ENCODE results near the gene MAP1S. TPM values are rescaled to one million over a fixed set of nuclear protein-coding genes. Genes with fewer than 3 reads are reported as not detected.
A peak's percentile ranks its signal among the peaks of the same experiment; 100 is the strongest.

MAP1S gene, protein sequence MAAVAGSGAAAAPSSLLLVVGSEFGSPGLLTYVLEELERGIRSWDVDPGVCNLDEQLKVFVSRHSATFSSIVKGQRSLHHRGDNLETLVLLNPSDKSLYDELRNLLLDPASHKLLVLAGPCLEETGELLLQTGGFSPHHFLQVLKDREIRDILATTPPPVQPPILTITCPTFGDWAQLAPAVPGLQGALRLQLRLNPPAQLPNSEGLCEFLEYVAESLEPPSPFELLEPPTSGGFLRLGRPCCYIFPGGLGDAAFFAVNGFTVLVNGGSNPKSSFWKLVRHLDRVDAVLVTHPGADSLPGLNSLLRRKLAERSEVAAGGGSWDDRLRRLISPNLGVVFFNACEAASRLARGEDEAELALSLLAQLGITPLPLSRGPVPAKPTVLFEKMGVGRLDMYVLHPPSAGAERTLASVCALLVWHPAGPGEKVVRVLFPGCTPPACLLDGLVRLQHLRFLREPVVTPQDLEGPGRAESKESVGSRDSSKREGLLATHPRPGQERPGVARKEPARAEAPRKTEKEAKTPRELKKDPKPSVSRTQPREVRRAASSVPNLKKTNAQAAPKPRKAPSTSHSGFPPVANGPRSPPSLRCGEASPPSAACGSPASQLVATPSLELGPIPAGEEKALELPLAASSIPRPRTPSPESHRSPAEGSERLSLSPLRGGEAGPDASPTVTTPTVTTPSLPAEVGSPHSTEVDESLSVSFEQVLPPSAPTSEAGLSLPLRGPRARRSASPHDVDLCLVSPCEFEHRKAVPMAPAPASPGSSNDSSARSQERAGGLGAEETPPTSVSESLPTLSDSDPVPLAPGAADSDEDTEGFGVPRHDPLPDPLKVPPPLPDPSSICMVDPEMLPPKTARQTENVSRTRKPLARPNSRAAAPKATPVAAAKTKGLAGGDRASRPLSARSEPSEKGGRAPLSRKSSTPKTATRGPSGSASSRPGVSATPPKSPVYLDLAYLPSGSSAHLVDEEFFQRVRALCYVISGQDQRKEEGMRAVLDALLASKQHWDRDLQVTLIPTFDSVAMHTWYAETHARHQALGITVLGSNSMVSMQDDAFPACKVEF
- polyA plus RNA-seq (2012; ENCODE audit: insufficient read depth, insufficient read length) = 47.2 TPM

DNA sequence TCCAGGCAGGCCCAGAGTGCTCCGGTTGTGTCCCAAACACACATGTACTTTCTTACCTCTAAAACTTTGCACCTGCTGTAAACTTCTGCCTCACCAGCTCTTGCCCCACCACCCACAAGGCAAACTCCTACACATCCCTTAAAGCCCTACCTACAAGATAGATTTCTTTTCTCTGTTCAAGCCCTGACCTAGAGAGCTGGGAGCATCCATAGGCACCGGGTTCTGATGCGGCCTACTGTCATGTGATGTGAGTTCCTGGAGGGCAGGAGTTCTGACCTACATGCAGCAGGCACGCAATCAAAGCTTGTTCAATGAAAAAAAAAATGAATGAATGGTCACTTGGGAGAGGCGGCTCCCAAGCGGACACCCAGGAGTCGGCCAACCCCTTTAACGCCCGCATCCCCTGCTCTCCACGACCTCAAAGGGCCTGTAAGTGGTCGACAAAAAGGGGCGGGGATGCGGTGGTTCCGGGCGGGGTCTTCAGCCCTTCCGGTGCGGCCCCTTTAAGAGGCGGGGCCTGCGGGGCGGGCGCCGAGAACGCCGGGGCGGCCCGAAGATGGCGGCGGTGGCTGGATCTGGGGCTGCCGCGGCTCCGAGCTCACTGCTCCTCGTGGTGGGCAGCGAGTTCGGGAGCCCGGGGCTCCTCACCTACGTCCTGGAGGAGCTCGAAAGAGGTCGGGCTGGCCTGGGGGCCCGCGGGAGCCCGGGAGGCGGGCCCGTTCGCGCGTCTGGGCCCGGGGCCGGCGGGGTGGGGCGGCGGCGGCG is at the start of gene MAP1S:
Gene MAP1S, plus strand, starts transcription at position 534 of the 765 bp plus-strand sequence. Its CDS starts 23 bp downstream, at position 557.
- DNase-seq (ENCODE audit: low read depth, low spot score) = peak; percentile 49
- H3K4me3 ChIP-seq (ENCODE audit: low read length) = peak within 1 kb of the TSS; percentile 79

- DNase-seq (ENCODE audit: low read depth, low spot score) = peak; percentile 44
- H3K4me3 ChIP-seq (ENCODE audit: low read length) = no peak overlapping the region
These were observed 47.4 kb upstream of the MAP1S start for GRCh38 chr19:17671906-17672305.

GRCh38 chr19:17673937-17674799 is 45.1 kb upstream of the MAP1S start:
- no peak for DNase-seq (ENCODE audit: low read depth, low spot score)
- H3K4me3 ChIP-seq (ENCODE audit: low read length) = no peak overlapping the region

- no peak overlapping the region for H3K4me3 ChIP-seq (ENCODE audit: low read length)
- no peak for DNase-seq (ENCODE audit: low read depth, low spot score)
These were observed 43.0 kb upstream of the MAP1S start for GRCh38 chr19:17676295-17676694.

DNA sequence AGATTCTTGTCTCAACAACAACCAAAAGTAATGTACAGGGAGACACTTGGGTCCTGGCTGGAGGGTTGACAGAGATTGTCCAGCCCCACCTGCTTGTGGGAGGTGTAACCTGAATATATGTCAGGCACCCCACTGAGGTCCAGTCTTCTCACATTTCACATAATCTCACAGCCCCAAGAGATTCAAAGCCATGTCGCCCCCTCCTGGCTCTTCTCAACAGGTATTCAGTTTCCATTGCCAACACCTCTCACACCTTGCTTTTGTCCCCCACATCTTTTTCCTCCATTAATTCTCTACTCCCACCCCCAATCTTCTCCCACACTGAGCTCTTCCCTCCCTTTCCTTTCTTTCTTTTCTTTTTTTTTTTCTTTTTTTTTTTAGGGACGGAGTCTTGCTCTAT is 42.3 kb upstream of the MAP1S start:
- no peak for DNase-seq (ENCODE audit: low read depth, low spot score)
- H3K4me3 ChIP-seq (ENCODE audit: low read length) = no peak overlapping the region

- DNase-seq (ENCODE audit: low read depth, low spot score) = no peak
- no peak overlapping the region for H3K4me3 ChIP-seq (ENCODE audit: low read length)
These were observed 40.4 kb upstream of the MAP1S start for GRCh38 chr19:17678836-17679235.

DNA sequence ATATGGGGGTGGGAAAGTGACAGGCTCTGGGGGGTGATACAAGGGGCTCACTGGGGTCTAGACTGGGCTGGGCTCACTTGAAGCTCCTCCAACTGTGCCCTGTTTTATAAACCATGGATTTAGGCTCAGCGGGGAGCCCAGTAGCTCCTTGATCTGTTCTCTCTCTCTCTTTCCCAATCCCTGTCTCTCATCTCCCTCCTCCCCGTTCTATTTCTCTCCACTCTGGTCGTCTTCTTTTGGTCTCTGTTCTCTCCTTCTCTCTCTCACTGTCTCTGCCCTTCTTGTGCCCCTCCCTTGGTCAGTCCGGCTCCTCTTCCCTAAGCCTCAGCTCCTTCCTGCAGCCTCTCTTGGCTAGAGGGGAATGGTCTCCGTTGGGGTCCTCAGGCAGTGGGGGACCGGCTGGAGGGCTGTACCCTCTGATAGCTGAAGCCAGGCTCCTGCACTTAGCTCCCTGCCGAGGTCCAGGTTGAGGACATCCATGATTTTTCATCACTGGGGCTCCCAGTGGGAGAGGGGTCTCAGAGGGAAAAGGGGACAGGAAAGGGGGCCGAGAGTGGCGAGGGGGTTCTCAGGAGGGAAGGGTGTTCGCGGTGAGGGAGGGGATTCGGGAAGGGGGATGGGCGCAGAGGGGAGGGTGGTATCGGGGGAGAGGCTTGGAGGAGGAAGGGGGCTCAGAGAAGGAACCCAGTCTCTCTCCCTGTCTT is 39.6 kb upstream of the MAP1S start:
- no peak overlapping the region for H3K4me3 ChIP-seq (ENCODE audit: low read length)
- DNase-seq (ENCODE audit: low read depth, low spot score) = no peak

- DNase-seq (ENCODE audit: low read depth, low spot score) = no peak
- no peak overlapping the region for H3K4me3 ChIP-seq (ENCODE audit: low read length)
These were observed 39.0 kb upstream of the MAP1S start for GRCh38 chr19:17680230-17680722.

- peak; percentile 48 for DNase-seq (ENCODE audit: low read depth, low spot score)
- H3K4me3 ChIP-seq (ENCODE audit: low read length) = no peak overlapping the region
These were observed 37.7 kb upstream of the MAP1S start for GRCh38 chr19:17681505-17682125.

GRCh38 chr19:17682273-17682672 is 37.0 kb upstream of the MAP1S start:
- no peak for DNase-seq (ENCODE audit: low read depth, low spot score)
- H3K4me3 ChIP-seq (ENCODE audit: low read length) = no peak overlapping the region

DNA sequence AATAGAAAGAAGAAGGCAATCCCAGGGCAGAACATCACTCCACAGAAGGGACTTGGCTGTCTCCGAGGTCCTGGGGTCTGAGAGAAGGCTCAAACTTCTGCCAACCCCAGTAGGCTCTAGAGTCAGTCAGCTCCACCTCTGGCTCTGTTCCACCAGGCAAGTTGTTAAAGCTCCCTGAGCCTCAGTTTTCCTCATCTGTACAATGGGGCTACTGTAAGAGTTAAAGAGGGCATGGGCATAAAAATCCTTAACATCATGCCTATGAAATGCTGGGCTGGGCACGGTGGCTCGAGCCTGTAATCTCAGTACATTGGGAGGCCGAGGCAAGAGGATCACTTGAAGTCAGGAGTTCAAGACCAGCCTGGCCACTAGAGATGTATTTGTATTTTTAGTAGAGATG is 36.2 kb upstream of the MAP1S start:
- no peak overlapping the region for H3K4me3 ChIP-seq (ENCODE audit: low read length)
- DNase-seq (ENCODE audit: low read depth, low spot score) = no peak

DNA sequence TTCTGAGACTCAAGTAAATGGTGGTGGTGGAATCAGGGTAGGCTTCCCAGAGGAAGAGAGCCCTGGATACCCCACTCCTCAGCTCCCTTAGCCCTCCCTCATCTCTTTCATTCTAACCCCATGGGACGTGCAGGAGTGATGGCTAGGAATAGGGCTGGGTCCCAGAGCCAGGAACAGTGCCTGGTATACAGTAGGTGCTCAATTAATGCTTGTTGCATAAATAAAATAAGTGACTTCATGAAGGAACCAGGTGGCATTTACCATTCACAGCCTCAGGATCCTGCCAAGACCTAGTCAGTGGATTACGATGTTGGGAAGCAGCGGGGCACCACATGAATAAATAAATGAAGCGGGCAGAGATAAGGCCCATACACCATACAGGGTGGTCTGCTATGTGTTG is 35.0 kb upstream of the MAP1S start:
- no peak for DNase-seq (ENCODE audit: low read depth, low spot score)

GRCh38 chr19:17685451-17686022 is 33.7 kb upstream of the MAP1S start:
- no peak for DNase-seq (ENCODE audit: low read depth, low spot score)
- H3K4me3 ChIP-seq (ENCODE audit: low read length) = no peak overlapping the region

More for the DNA sequence above, 35.0 kb upstream of the MAP1S start:
- H3K4me3 ChIP-seq (ENCODE audit: low read length) = no peak overlapping the region

DNA sequence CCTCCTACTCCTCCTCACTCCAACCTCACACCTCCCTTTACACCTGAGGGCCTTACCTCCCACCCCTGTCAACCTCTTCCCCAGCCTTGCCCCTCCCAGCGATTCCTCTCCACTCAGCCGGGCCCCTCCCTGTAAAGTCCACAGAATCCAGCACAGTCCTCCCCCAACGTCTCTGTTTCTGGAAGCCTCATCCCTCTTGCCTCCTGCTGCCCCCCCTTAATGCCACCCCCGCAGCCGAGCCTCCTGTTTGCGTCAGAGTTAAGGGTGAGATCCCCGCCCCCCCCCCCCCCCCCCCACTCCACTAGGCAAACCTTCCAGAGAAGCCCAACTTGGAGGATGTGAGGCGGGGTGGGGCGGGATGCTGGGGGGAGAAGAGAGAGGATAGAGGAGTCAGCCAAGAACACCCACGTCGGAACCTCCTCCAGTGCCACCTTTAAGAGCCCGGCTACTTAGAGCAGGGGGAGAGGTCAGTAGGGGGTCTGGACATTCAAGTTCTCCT is 33.2 kb upstream of the MAP1S start:
- DNase-seq (ENCODE audit: low read depth, low spot score) = no peak
- no peak overlapping the region for H3K4me3 ChIP-seq (ENCODE audit: low read length)

GRCh38 chr19:17686592-17687024 is 32.7 kb upstream of the MAP1S start:
- H3K4me3 ChIP-seq (ENCODE audit: low read length) = no peak overlapping the region
- no peak for DNase-seq (ENCODE audit: low read depth, low spot score)

GRCh38 chr19:17687141-17687856 is 32.0 kb upstream of the MAP1S start:
- H3K4me3 ChIP-seq (ENCODE audit: low read length) = peak overlapping the region; percentile 29
- DNase-seq (ENCODE audit: low read depth, low spot score) = no peak

Measured in Jurkat, Clone E6-1 (cell line).